Progenitor cell of endocrine pancreas (in vitro differentiated cells): ENCODE results near the gene SYT2. TPM values are rescaled to one million over a fixed set of nuclear protein-coding genes. Genes with fewer than 3 reads are reported as not detected.

Source experiments
- DNase-seq: peaks from one replicate; pipeline ENCODE4 v3.0.0; 2021; ENCODE audit warnings: low spot score; ENCODE audit not compliant: unreplicated experiment
- H3K27ac Mint-ChIP-seq: 2 replicates; pipeline ENCODE4 v1.8.0; 2021; ENCODE audit warnings: mild to moderate bottlenecking, moderate library complexity, mixed read lengths
- H3K27me3 Mint-ChIP-seq: 2 replicates; pipeline ENCODE4 v1.8.0; 2021; ENCODE audit warnings: mixed read lengths
- H3K36me3 Mint-ChIP-seq: 2 replicates; pipeline ENCODE4 v1.8.0; 2022; ENCODE audit warnings: mixed read lengths; ENCODE audit not compliant: insufficient read depth
- H3K4me1 Mint-ChIP-seq: 2 replicates; pipeline ENCODE4 v1.8.0; 2021; ENCODE audit warnings: low read depth, mixed read lengths
- H3K4me3 Mint-ChIP-seq: 2 replicates; pipeline ENCODE4 v1.8.0; 2021; ENCODE audit warnings: low read depth, mild to moderate bottlenecking, moderate library complexity, mixed read lengths
- H3K9me3 Mint-ChIP-seq: 2 replicates; pipeline ENCODE4 v1.8.0; 2021; ENCODE audit warnings: low read depth, mixed read lengths
- CTCF ChIP-seq: fragments of 200-600 bp; sonication (generic); IDR thresholded peaks from one replicate; pipeline ENCODE4 v1.5.0; 2021; ENCODE audit warnings: antibody characterized with exemption, mild to moderate bottlenecking; ENCODE audit not compliant: unreplicated experiment
- total RNA-seq: library from RNA; stranded (reverse); gene quantifications from 2 replicates; pipeline ENCODE4 v1.2.1, GENCODE V29; 2021

SYT2 gene
- total RNA-seq, 1 donor from 2014 or later, result 1.8 TPM

GRCh38 chr1:202711949-202712635, 1.8 kb upstream of the SYT2 start:
- H3K4me3 Mint-ChIP-seq, result no peak overlapping the region

GRCh38 chr1:202709276-202710041, 795 bp downstream of the SYT2 start:
- Mint-ChIP-seq H3K27me3 (peaks cover 70% of the 10 kb centered on the region), H3K27ac (no peak overlapping the region), H3K9me3 (no peaks in the 10 kb centered on the region), H3K4me3 (peak overlapping the region; percentile 69), H3K4me1 (peaks cover 18% of the 10 kb centered on the region), H3K36me3 (no peaks in the 10 kb centered on the region)
- DNase-seq, result no peak
- TF ChIP-seq CTCF, result no peak

More at GRCh38 chr1:202711949-202712635, 1.8 kb upstream of the SYT2 start:
- DNase-seq, result no peak
- H3K27ac Mint-ChIP-seq, result no peak overlapping the region
- H3K27me3 Mint-ChIP-seq, result peaks cover 60% of the 10 kb centered on the region
- TF ChIP-seq CTCF, result no peak
- no peaks in the 10 kb centered on the region for H3K9me3 Mint-ChIP-seq
- peaks cover 18% of the 10 kb centered on the region for H3K4me1 Mint-ChIP-seq
- no peaks in the 10 kb centered on the region for H3K36me3 Mint-ChIP-seq

GRCh38 chr1:202708456-202709275, 1.6 kb downstream of the SYT2 start:
- Mint-ChIP-seq H3K27me3 (peaks cover 78% of the 10 kb centered on the region), H3K4me1 (peaks cover 18% of the 10 kb centered on the region), H3K27ac (no peak overlapping the region), H3K4me3 (peak overlapping the region; percentile 46), H3K36me3 (no peaks in the 10 kb centered on the region), H3K9me3 (no peaks in the 10 kb centered on the region)
- DNase-seq, result no peak
- TF ChIP-seq CTCF, result no peak

- no peaks in the 10 kb centered on the region for H3K36me3 Mint-ChIP-seq
- H3K27me3 Mint-ChIP-seq, result peaks cover 81% of the 10 kb centered on the region
- TF ChIP-seq CTCF, result no peak
- no peaks in the 10 kb centered on the region for H3K9me3 Mint-ChIP-seq
- H3K4me3 Mint-ChIP-seq, result no peak overlapping the region
- DNase-seq, result no peak
- H3K4me1 Mint-ChIP-seq, result peaks cover 7% of the 10 kb centered on the region
- H3K27ac Mint-ChIP-seq, result no peak overlapping the region
These were observed 3.4 kb downstream of the SYT2 start for GRCh38 chr1:202706851-202707250.

GRCh38 chr1:202704601-202705000, 5.7 kb downstream of the SYT2 start:
- no peak overlapping the region for H3K27ac Mint-ChIP-seq
- DNase-seq, result no peak
- peaks cover 4% of the 10 kb centered on the region for H3K4me1 Mint-ChIP-seq
- peaks cover 69% of the 10 kb centered on the region for H3K27me3 Mint-ChIP-seq
- no peak overlapping the region for H3K4me3 Mint-ChIP-seq
- H3K36me3 Mint-ChIP-seq, result no peaks in the 10 kb centered on the region
- no peak for TF ChIP-seq CTCF
- H3K9me3 Mint-ChIP-seq, result no peaks in the 10 kb centered on the region
